Astrocyte (in vitro differentiated cells and primary cell): ENCODE measurements around the gene STARD8. TPM values are rescaled to one million over a fixed set of nuclear protein-coding genes. Genes with fewer than 3 reads are reported as not detected.

ENCODE experiments used
- DNase-seq: peaks from one replicate; pipeline ENCODE4 v3.0.0-alpha.2; 2010; ENCODE audit warnings: low read depth
- FAIRE-seq: peaks from 2 replicates; lab custom pipeline; 2011; peaks lifted over from hg19 to GRCh38; lab: Jason Lieb, UNC
- H2AFZ ChIP-seq: 2 replicates; pipeline ENCODE4 v1.6.0; 2012; ENCODE audit warnings: low read depth, low read length, inconsistent platforms
- H3K27ac ChIP-seq: 2 replicates; pipeline ENCODE4 v1.5.1; 2011; ENCODE audit warnings: low read depth, low read length, inconsistent platforms
- H3K27me3 ChIP-seq: 2 replicates; pipeline ENCODE4 v1.6.0; 2011; ENCODE audit warnings: low read length, inconsistent platforms; ENCODE audit not compliant: insufficient read depth
- H3K36me3 ChIP-seq: 2 replicates; pipeline ENCODE4 v1.5.1; 2011; ENCODE audit warnings: low read length, inconsistent platforms; ENCODE audit not compliant: insufficient read depth
- H3K4me1 ChIP-seq: 2 replicates; pipeline ENCODE4 v1.5.1; 2011; ENCODE audit warnings: low read length, inconsistent platforms; ENCODE audit not compliant: insufficient read depth
- H3K4me2 ChIP-seq: 2 replicates; pipeline ENCODE4 v1.6.0; 2012; ENCODE audit warnings: low read length, inconsistent platforms
- H3K4me3 ChIP-seq: 2 replicates; pipeline ENCODE4 v1.5.1; 2011; ENCODE audit warnings: low read depth, mild to moderate bottlenecking, low read length, inconsistent platforms; ENCODE audit not compliant: insufficient read depth
- H3K79me2 ChIP-seq: 2 replicates; pipeline ENCODE4 v1.6.0; 2012; ENCODE audit warnings: mild to moderate bottlenecking, low read length, inconsistent platforms; ENCODE audit not compliant: insufficient read depth
- H3K9ac ChIP-seq: 2 replicates; pipeline ENCODE4 v1.6.0; 2012; ENCODE audit warnings: mild to moderate bottlenecking, low read length, inconsistent platforms
- H3K9me3 ChIP-seq: 2 replicates; pipeline ENCODE4 v1.5.1; 2012; ENCODE audit warnings: low read depth, mild to moderate bottlenecking, low read length, inconsistent platforms; ENCODE audit not compliant: insufficient read depth
- H4K20me1 ChIP-seq: 2 replicates; pipeline ENCODE4 v1.6.0; 2012; ENCODE audit warnings: low read length, inconsistent platforms; ENCODE audit not compliant: insufficient read depth
- H3K27ac Mint-ChIP-seq: one replicate; pipeline ENCODE4 v1.8.0; 2021; ENCODE audit warnings: mild to moderate bottlenecking, mixed read lengths; ENCODE audit not compliant: unreplicated experiment
- H3K27me3 Mint-ChIP-seq: one replicate; pipeline ENCODE4 v1.8.0; 2021; ENCODE audit warnings: low read depth, mixed read lengths; ENCODE audit not compliant: unreplicated experiment
- H3K36me3 Mint-ChIP-seq: one replicate; pipeline ENCODE4 v1.8.0; 2021; ENCODE audit warnings: low read depth, mixed read lengths; ENCODE audit not compliant: unreplicated experiment
- H3K4me1 Mint-ChIP-seq: one replicate; pipeline ENCODE4 v1.8.0; 2021; ENCODE audit warnings: low read depth, mixed read lengths; ENCODE audit not compliant: unreplicated experiment
- H3K4me3 Mint-ChIP-seq: one replicate; pipeline ENCODE4 v1.8.0; 2021; ENCODE audit warnings: mild to moderate bottlenecking, moderate library complexity, mixed read lengths; ENCODE audit not compliant: unreplicated experiment
- H3K9me3 Mint-ChIP-seq: one replicate; pipeline ENCODE4 v1.8.0; 2021; ENCODE audit warnings: mild to moderate bottlenecking, mixed read lengths; ENCODE audit not compliant: unreplicated experiment
- EZH2 ChIP-seq: IDR thresholded peaks from 2 replicates; pipeline ENCODE4 v1.6.1; 2012; ENCODE audit warnings: mild to moderate bottlenecking, low read length, inconsistent platforms; ENCODE audit not compliant: insufficient read depth
- total RNA-seq: library from RNA; stranded (reverse); gene quantifications from 2 replicates; pipeline ENCODE4 v1.2.1, GENCODE V29; 2021
- TF ChIP-seq, protein P1 (sequence below): IDR thresholded peaks from 2 replicates; pipeline ENCODE4 v1.5.1; 2011; ENCODE audit warnings: low read depth, mild to moderate bottlenecking, inconsistent platforms, low read length, moderate library complexity; ENCODE audit not compliant: insufficient read depth

STARD8 gene
- total RNA-seq, 1 donor from 2014 or later = 1.3 TPM

DNA sequence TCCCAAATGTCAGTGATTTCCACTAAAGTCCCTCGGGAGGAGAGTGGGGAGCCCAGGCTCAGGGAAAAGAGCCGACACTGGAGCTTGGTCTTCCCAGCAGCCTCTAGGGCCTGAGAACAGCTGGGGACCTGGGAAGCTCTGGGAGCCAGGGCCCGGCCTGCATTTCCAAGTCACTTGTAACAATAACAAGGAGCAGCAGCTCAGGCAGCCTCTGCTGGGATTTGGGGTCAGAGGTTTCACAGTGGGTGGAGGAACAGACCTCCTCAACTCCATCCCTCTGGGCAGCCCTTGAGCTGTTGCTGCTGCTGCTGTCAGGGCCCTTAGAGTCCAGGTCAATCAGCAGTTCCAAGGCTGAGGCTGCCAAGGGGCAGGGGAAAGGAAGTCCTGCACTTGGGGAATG, 11.1 kb downstream of the STARD8 start:
- TF ChIP-seq, protein P1, sequence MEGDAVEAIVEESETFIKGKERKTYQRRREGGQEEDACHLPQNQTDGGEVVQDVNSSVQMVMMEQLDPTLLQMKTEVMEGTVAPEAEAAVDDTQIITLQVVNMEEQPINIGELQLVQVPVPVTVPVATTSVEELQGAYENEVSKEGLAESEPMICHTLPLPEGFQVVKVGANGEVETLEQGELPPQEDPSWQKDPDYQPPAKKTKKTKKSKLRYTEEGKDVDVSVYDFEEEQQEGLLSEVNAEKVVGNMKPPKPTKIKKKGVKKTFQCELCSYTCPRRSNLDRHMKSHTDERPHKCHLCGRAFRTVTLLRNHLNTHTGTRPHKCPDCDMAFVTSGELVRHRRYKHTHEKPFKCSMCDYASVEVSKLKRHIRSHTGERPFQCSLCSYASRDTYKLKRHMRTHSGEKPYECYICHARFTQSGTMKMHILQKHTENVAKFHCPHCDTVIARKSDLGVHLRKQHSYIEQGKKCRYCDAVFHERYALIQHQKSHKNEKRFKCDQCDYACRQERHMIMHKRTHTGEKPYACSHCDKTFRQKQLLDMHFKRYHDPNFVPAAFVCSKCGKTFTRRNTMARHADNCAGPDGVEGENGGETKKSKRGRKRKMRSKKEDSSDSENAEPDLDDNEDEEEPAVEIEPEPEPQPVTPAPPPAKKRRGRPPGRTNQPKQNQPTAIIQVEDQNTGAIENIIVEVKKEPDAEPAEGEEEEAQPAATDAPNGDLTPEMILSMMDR = no peak
- TF ChIP-seq EZH2 = no peak
- Mint-ChIP-seq H3K4me3 (no peak overlapping the region), H3K4me1 (peaks cover 8% of the 10 kb centered on the region), H3K27ac (no peak overlapping the region), H3K27me3 (peaks cover 2% of the 10 kb centered on the region), H3K36me3 (no peaks in the 10 kb centered on the region), H3K9me3 (peaks cover 1% of the 10 kb centered on the region)
- Histone ChIP-seq H3K27me3 (no peaks in the 10 kb centered on the region), H3K9me3 (no peaks in the 10 kb centered on the region), H3K36me3 (no peaks in the 10 kb centered on the region), H3K4me3 (no peak overlapping the region), H3K4me2 (peak overlapping the region; percentile 5), H2AFZ (no peak overlapping the region), H3K9ac (no peak overlapping the region), H3K79me2 (no peaks in the 10 kb centered on the region), H3K27ac (no peak overlapping the region), H3K4me1 (no peaks in the 10 kb centered on the region), H4K20me1 (no peaks in the 10 kb centered on the region)
- FAIRE-seq (no peak), DNase-seq (no peak)

DNA sequence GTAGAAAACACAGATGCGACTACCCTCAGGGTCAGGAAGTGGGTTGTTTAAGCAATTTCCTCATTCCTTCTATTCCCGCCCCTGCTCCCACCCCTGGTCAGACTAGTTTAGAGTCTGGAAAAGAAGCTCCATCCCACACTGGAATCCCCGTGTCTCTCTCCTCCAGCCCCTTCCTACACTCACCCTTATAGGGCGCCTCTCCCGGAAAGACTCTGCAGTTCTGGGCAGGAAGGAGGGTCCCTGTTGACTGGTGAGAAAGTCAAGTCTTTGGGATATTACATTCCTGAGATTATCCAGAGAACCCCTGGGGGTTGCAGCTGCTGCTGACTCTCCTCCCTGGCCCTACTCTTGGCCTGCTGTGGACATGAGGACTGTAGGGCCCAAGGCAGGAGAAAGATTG, 11.9 kb downstream of the STARD8 start:
- Histone ChIP-seq H4K20me1 (no peaks in the 10 kb centered on the region), H3K4me2 (peak overlapping the region; percentile 33), H3K27ac (no peak overlapping the region), H3K4me3 (no peak overlapping the region), H3K27me3 (no peaks in the 10 kb centered on the region), H3K79me2 (no peaks in the 10 kb centered on the region), H2AFZ (no peak overlapping the region), H3K36me3 (no peaks in the 10 kb centered on the region), H3K4me1 (no peaks in the 10 kb centered on the region), H3K9ac (peak overlapping the region; percentile 23), H3K9me3 (no peaks in the 10 kb centered on the region)
- peaks cover 1% of the 10 kb centered on the region for H3K9me3 Mint-ChIP-seq
- H3K27ac Mint-ChIP-seq = peak overlapping the region; percentile 51
- no peak overlapping the region for H3K4me3 Mint-ChIP-seq
- TF ChIP-seq EZH2 = no peak
- TF ChIP-seq, protein P1 = no peak
- peaks cover 8% of the 10 kb centered on the region for H3K4me1 Mint-ChIP-seq
- no peaks in the 10 kb centered on the region for H3K36me3 Mint-ChIP-seq
- no peak for FAIRE-seq
- DNase-seq = no peak
- H3K27me3 Mint-ChIP-seq = peaks cover 6% of the 10 kb centered on the region

DNA sequence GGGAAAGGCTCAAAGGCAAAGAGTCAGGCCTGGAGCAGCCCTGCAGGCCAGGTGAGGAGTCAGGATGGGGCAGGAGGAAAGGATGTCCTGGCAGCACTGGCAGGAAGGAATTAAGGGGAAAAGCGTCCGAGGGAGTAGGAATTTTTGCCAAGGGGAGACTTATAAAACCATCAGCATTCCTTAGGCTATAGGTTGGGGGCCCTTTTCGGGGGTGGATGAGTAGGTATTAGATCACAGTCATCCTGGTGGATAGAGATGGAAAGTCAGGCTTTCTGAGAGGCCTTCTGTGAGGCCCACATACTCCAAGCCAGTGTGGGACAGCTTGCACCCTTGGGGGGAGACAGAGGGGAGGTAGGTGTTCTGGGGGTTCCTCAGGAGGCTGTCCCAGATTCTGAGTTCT, 12.3 kb downstream of the STARD8 start:
- TF ChIP-seq, protein P1 = no peak
- TF ChIP-seq EZH2 = no peak
- Histone ChIP-seq H3K79me2 (no peaks in the 10 kb centered on the region), H3K4me3 (no peak overlapping the region), H3K9me3 (no peaks in the 10 kb centered on the region), H3K4me2 (peak overlapping the region; percentile 33), H3K27ac (no peak overlapping the region), H3K36me3 (no peaks in the 10 kb centered on the region), H3K9ac (peak overlapping the region; percentile 23), H4K20me1 (no peaks in the 10 kb centered on the region), H3K27me3 (no peaks in the 10 kb centered on the region), H3K4me1 (no peaks in the 10 kb centered on the region), H2AFZ (no peak overlapping the region)
- peaks cover 1% of the 10 kb centered on the region for H3K9me3 Mint-ChIP-seq
- peaks cover 8% of the 10 kb centered on the region for H3K4me1 Mint-ChIP-seq
- FAIRE-seq (no peak), DNase-seq (no peak)
- H3K36me3 Mint-ChIP-seq = no peaks in the 10 kb centered on the region
- H3K27me3 Mint-ChIP-seq = peaks cover 8% of the 10 kb centered on the region
- H3K27ac Mint-ChIP-seq = peak overlapping the region; percentile 51
- no peak overlapping the region for H3K4me3 Mint-ChIP-seq
